ENCODE data around the gene SNAP91. TPM values are rescaled to one million over a fixed set of nuclear protein-coding genes. Genes with fewer than 3 reads are reported as not detected.
"Not testable (repeated sequence)": the region's sequence is repeated elsewhere in the genome, so short reads cannot be mapped to it uniquely, and the experiment has no call there.

SNAP91 gene
- total RNA-seq, 4 donors from 2014 or later: 0.13 TPM; not detected in 3

DNA sequence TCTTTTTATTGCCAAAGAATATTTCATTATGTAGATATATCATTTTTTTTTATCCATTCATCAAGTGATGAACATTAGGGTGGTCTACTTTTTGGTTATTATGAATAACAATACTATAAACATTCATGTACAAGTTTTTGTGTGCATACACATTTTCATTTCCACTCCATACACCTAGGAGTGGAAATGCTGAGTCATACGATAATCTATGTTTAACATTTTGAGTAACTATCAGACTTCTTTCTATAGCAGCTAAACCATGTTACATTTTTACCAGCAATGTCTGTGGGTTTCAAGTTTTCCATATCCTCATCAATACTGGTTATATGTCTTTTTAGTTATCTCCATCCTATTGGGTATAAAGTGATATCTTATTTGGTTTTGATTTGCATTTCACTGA is 130.8 kb downstream of the SNAP91 start:
- Histone ChIP-seq H3K27ac (no peak overlapping the region), H3K27me3 (no peaks in the 10 kb centered on the region), H3K4me1 (no peaks in the 10 kb centered on the region), H3K9me3 (no peaks in the 10 kb centered on the region), H3K36me3 (no peaks in the 10 kb centered on the region), H3K4me3 (no peak overlapping the region)
- TF ChIP-seq CTCF (IDR thresholded peaks at IDR 0.05 in 4 of 5, conservative IDR thresholded peaks at IDR 0.05 in 1 of 5) (no peak), POLR2A (IDR thresholded peaks at IDR 0.05) (no peak)
- in situ Hi-C loops (cut with MboI; ENCODE audit: low sequenced_read_pairs in 4 of 4) (no loop called here), intact Hi-C loops (cut with DNase I; ENCODE audit: low total_unique reads) (no loop called here)
- DNase-seq (no peak), ATAC-seq (no peak)

DNA sequence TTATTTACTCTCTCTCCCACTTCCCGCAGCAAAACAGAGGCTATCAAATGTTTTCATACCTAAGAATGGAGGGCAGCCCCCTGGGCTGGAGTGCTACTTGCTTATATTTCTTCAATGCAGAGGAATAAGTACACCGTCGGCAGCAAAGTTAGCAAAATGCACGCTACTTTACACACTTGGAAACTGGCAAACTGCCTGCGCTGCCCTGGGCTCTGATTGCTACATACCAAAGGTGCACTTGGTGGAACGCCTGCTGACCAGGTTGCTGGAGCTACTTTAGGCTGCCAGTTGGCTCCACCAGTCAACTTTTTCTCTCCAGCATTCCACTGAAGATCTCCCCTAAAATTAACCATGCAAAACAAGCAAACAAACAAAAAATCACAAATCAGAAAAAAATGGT is 134.1 kb downstream of the SNAP91 start:
- in situ Hi-C loops (cut with MboI; ENCODE audit: low sequenced_read_pairs in 4 of 4): no loop called here
- ATAC-seq: no peak

DNA sequence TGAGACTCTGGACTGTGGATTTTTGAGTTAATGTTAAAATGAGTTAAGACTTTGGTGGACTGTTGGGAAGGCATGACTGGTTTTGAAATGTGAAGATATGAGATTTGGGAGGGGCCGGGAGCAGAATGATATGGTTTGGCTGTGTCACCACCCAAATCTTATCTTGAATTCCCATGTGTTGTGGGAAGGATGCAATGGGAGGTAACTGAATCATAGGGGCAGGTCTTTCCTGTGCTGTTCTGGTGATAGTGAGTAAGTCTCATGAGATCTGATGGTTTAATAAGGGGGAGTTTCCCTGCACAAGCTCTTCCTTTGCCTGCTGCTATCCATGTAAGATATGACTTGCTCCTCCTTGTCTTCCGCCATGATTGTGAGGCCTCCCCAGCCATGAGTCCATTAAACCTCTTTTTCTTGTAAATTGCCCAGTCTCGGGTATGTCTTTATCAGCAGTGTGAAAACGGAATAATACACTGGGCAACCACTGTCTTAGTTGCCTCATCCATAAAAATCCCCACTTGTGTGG is 137.2 kb downstream of the SNAP91 start:
- intact Hi-C loops (cut with DNase I; ENCODE audit: low total_unique reads); H3K4me3 ChIP-seq; DNase-seq; H3K27me3 ChIP-seq; H3K4me1 ChIP-seq; in situ Hi-C loops (cut with MboI; ENCODE audit: low sequenced_read_pairs in 4 of 4); ATAC-seq; H3K36me3 ChIP-seq; H3K27ac ChIP-seq; H3K9me3 ChIP-seq: not testable (repeated sequence)

More for the DNA sequence above, 134.1 kb downstream of the SNAP91 start:
- DNase-seq: no peak
- H3K27me3 ChIP-seq: no peaks in the 10 kb centered on the region
- intact Hi-C loops (cut with DNase I; ENCODE audit: low total_unique reads): no loop called here
- TF ChIP-seq CTCF (IDR thresholded peaks at IDR 0.05 in 4 of 5, conservative IDR thresholded peaks at IDR 0.05 in 1 of 5): no peak
- no peak for TF ChIP-seq POLR2A (IDR thresholded peaks at IDR 0.05)
- H3K36me3 ChIP-seq: no peaks in the 10 kb centered on the region
- H3K9me3 ChIP-seq: no peaks in the 10 kb centered on the region
- no peaks in the 10 kb centered on the region for H3K4me1 ChIP-seq
- no peak overlapping the region for H3K27ac ChIP-seq
- H3K4me3 ChIP-seq: no peak overlapping the region

GRCh38 chr6:83558975-83559374 is 149.9 kb downstream of the SNAP91 start:
- Histone ChIP-seq H3K9me3 (no peaks in the 10 kb centered on the region), H3K27me3 (no peaks in the 10 kb centered on the region), H3K4me1 (no peaks in the 10 kb centered on the region), H3K4me3 (no peak overlapping the region), H3K27ac (no peak overlapping the region), H3K36me3 (no peaks in the 10 kb centered on the region)
- intact Hi-C loops (cut with DNase I; ENCODE audit: low total_unique reads): no loop called here
- TF ChIP-seq POLR2A (IDR thresholded peaks at IDR 0.05): no peak
- TF ChIP-seq CTCF (IDR thresholded peaks at IDR 0.05 in 4 of 5, conservative IDR thresholded peaks at IDR 0.05 in 1 of 5): no peak
- no peak for ATAC-seq
- in situ Hi-C loops (cut with MboI; ENCODE audit: low sequenced_read_pairs in 4 of 4): no loop called here
- no peak for DNase-seq

- H3K4me1 ChIP-seq: no peaks in the 10 kb centered on the region
- TF ChIP-seq POLR2A (IDR thresholded peaks at IDR 0.05) (no peak), CTCF (IDR thresholded peaks at IDR 0.05 in 4 of 5, conservative IDR thresholded peaks at IDR 0.05 in 1 of 5) (no peak)
- no peaks in the 10 kb centered on the region for H3K9me3 ChIP-seq
- no peak overlapping the region for H3K27ac ChIP-seq
- no peak for DNase-seq
- H3K4me3 ChIP-seq: no peak overlapping the region
- no peaks in the 10 kb centered on the region for H3K36me3 ChIP-seq
- in situ Hi-C loops (cut with MboI; ENCODE audit: low sequenced_read_pairs in 4 of 4) (no loop called here), intact Hi-C loops (cut with DNase I; ENCODE audit: low total_unique reads) (no loop called here)
- no peak for ATAC-seq
- H3K27me3 ChIP-seq: no peaks in the 10 kb centered on the region
Observed at GRCh38 chr6:83556871-83557270, 152.0 kb downstream of the SNAP91 start.

DNA sequence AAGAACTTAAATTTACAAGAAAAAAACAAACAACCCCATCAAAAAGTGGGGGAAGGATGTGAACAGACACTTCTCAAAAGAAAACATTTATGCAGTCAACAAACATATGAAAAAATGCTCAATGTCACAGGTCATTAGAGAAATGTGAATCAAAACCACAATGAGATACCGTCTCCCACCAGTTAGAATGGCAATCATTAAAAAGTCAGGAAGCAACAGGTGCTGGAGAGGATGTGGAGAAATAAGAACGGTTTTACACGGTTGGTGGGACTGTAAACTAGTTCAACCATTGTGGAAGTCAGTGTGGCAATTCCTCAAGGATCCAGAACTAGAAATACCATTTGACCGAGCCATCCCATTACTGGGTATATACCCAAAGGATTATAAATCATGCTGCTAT is 157.2 kb downstream of the SNAP91 start:
- H3K4me3 ChIP-seq; ATAC-seq; H3K27ac ChIP-seq; H3K36me3 ChIP-seq; intact Hi-C loops (cut with DNase I; ENCODE audit: low total_unique reads); H3K9me3 ChIP-seq; DNase-seq; in situ Hi-C loops (cut with MboI; ENCODE audit: low sequenced_read_pairs in 4 of 4); H3K27me3 ChIP-seq; H3K4me1 ChIP-seq: not testable (repeated sequence)

DNA sequence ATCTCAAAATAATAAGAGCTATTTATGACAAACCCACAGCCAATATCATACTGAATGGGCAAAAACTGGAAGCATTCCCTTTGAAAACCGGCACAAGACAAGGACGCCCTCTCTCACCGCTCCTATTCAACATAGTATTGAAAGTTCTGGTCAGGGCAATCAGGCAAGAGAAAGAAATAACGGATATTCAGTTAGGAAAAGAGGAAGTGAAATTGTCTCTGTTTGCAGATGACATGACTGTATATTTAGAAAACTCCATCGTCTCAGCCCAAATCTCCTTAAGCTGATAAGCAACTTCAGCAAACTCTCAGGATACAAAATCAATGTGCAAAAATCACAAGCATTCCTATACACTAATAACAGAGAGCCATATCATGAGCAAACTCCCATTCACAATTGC is 158.4 kb downstream of the SNAP91 start:
- H3K4me1 ChIP-seq; in situ Hi-C loops (cut with MboI; ENCODE audit: low sequenced_read_pairs in 4 of 4); H3K27ac ChIP-seq; DNase-seq; H3K9me3 ChIP-seq; intact Hi-C loops (cut with DNase I; ENCODE audit: low total_unique reads); H3K36me3 ChIP-seq; H3K4me3 ChIP-seq; H3K27me3 ChIP-seq; ATAC-seq: not testable (repeated sequence)

Data from gastrocnemius medialis (tissue), 4 donors.